MCF 10A (cell line): ENCODE results near the gene APBB2. TPM values are rescaled to one million over a fixed set of nuclear protein-coding genes. Genes with fewer than 3 reads are reported as not detected.

ENCODE experiments used
- BruUV-seq: library from RNA; stranded (reverse); fragments of 400-500 nt; replicated peaks from 2 replicates; lab custom pipeline; 2021; lab: Mats Ljungman, UMichigan
- CTCF ChIA-PET: fragments of 300-600 bp; sonication (Branson Sonifier 250); formaldehyde crosslinking; extraction: SDS; loops from one replicate; lab custom pipeline; 2021; ENCODE audit warnings: antibody characterized with exemption, inconsistent platforms; lab: Yijun Ruan, JAX
- POLR2A ChIA-PET: fragments of 300-600, 350-650 bp; sonication (Branson Sonifier 250); formaldehyde crosslinking; extraction: SDS; loops from one replicate; lab custom pipeline; 2020; ENCODE audit warnings: antibody characterized with exemption, inconsistent platforms; lab: Yijun Ruan, JAX
- DNase-seq: peaks from one replicate; pipeline ENCODE4 v3.0.0-alpha.2; 2018; ENCODE audit not compliant: unreplicated experiment
- H3K27ac Mint-ChIP-seq: one replicate; pipeline ENCODE4 v1.8.0; 2022; ENCODE audit warnings: mild to moderate bottlenecking, low read depth, mixed read lengths; ENCODE audit not compliant: unreplicated experiment
- H3K27me3 Mint-ChIP-seq: one replicate; pipeline ENCODE4 v1.8.0; 2022; ENCODE audit warnings: mixed read lengths; ENCODE audit not compliant: insufficient read depth, unreplicated experiment
- H3K36me3 Mint-ChIP-seq: one replicate; pipeline ENCODE4 v1.8.0; 2022; ENCODE audit warnings: mild to moderate bottlenecking, moderate library complexity, mixed read lengths; ENCODE audit not compliant: insufficient read depth, unreplicated experiment
- H3K4me1 Mint-ChIP-seq: one replicate; pipeline ENCODE4 v1.8.0; 2022; ENCODE audit warnings: mixed read lengths; ENCODE audit not compliant: insufficient read depth, unreplicated experiment
- H3K4me3 Mint-ChIP-seq: one replicate; pipeline ENCODE4 v1.8.0; 2022; ENCODE audit warnings: mild to moderate bottlenecking, moderate library complexity, mixed read lengths; ENCODE audit not compliant: unreplicated experiment
- H3K9me3 Mint-ChIP-seq: one replicate; pipeline ENCODE4 v1.8.0; 2022; ENCODE audit warnings: mixed read lengths; ENCODE audit not compliant: unreplicated experiment
- CTCF ChIP-seq: fragments of 200-600 bp; IDR thresholded peaks from one replicate; pipeline ENCODE4 v1.8.0; 2022; ENCODE audit warnings: antibody characterized with exemption, mild to moderate bottlenecking; ENCODE audit not compliant: unreplicated experiment
- intact Hi-C: fragments of 100-400 bp; cut with micrococcal nuclease; formaldehyde crosslinking; loops from 2 replicates; pipeline ENCODE4 v1.14.1; 2022
- total RNA-seq: library from RNA; stranded (reverse); gene quantifications from 2 replicates; pipeline ENCODE4 v1.2.3, GENCODE V29; 2022

Gene APBB2
- total RNA-seq, 1 experiment from 2014 or later: 201 TPM

- peak overlapping the region; percentile 53 for H3K27ac Mint-ChIP-seq
- ChIA-PET CTCF (interaction anchor here (0.6 kb wide), 1 partner anchor 370 kb away, joined by 3 read pairs; no protein-coding TSS in a partner anchor), POLR2A (no interaction called here)
- no peaks in the 10 kb centered on the region for H3K4me1 Mint-ChIP-seq
- no TSS peak for BruUV-seq
- DNase-seq: no peak
- no peaks in the 10 kb centered on the region for H3K9me3 Mint-ChIP-seq
- peaks cover 59% of the 10 kb centered on the region for H3K36me3 Mint-ChIP-seq
- no peak for TF ChIP-seq CTCF
- no peaks in the 10 kb centered on the region for H3K27me3 Mint-ChIP-seq
- intact Hi-C loops: no loop called here
- no peak overlapping the region for H3K4me3 Mint-ChIP-seq
Measured at GRCh38 chr4:40848251-40848650, 366.1 kb downstream of the APBB2 start.

DNA sequence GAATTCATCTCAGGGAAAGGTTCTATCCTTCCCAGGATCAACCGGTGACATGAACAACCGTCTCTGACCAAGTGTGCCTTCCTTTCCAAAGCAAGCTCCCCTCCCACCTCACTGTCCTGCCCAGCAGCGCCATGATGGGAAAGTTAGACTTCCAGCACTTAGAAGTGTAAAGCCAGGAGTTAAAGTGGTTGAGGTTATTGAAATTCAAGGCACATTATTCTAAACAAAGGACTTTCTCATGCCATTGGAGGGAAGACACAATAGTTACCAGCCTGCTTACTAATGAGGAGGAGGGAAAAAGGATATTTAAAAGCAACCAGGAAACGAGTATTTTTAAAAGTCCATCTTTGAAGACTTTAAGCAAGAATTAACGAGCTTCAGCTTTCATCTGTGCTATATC is 367.8 kb downstream of the APBB2 start:
- intact Hi-C loops: no loop called here
- BruUV-seq: no TSS peak
- Mint-ChIP-seq H3K27me3 (no peaks in the 10 kb centered on the region), H3K4me1 (no peaks in the 10 kb centered on the region), H3K4me3 (no peak overlapping the region), H3K9me3 (no peaks in the 10 kb centered on the region), H3K36me3 (peaks cover 55% of the 10 kb centered on the region), H3K27ac (no peak overlapping the region)
- ChIA-PET CTCF (interaction anchor here (0.7 kb wide), 1 partner anchor 1668 kb away, joined by 3 read pairs; no protein-coding TSS in a partner anchor), POLR2A (no interaction called here)
- TF ChIP-seq CTCF: no peak
- no peak for DNase-seq

GRCh38 chr4:40845154-40845835 is 369.0 kb downstream of the APBB2 start:
- CTCF ChIA-PET: interaction anchor here (0.6 kb wide), 1 partner anchor 16 kb away, joined by 5 read pairs; no protein-coding TSS in a partner anchor
- intact Hi-C loops: no loop called here
- H3K27ac Mint-ChIP-seq: no peak overlapping the region

More at GRCh38 chr4:40845154-40845835, 369.0 kb downstream of the APBB2 start:
- Mint-ChIP-seq H3K9me3 (no peaks in the 10 kb centered on the region), H3K4me1 (no peaks in the 10 kb centered on the region), H3K27me3 (no peaks in the 10 kb centered on the region), H3K36me3 (peaks cover 51% of the 10 kb centered on the region), H3K4me3 (no peak overlapping the region)
- no peak for DNase-seq
- no peak for TF ChIP-seq CTCF
- no TSS peak for BruUV-seq
- POLR2A ChIA-PET: no interaction called here
